AG09319 (cell line): ENCODE results near the gene STK17A.
"Not testable (repeated sequence)": the region's sequence is repeated elsewhere in the genome, so short reads cannot be mapped to it uniquely, and the experiment has no call there.

Experiments
- DNase-seq: peaks from one replicate; pipeline ENCODE4 v3.0.0-alpha.2; 2010; ENCODE audit warnings: low read depth; ENCODE audit errors: extremely low read depth
- TF ChIP-seq, protein P1 (sequence below): IDR thresholded peaks from 2 replicates; pipeline ENCODE4 v1.5.1; 2011; ENCODE audit warnings: low read depth, mild to moderate bottlenecking, inconsistent platforms, low read length, moderate library complexity

STK17A gene

DNA sequence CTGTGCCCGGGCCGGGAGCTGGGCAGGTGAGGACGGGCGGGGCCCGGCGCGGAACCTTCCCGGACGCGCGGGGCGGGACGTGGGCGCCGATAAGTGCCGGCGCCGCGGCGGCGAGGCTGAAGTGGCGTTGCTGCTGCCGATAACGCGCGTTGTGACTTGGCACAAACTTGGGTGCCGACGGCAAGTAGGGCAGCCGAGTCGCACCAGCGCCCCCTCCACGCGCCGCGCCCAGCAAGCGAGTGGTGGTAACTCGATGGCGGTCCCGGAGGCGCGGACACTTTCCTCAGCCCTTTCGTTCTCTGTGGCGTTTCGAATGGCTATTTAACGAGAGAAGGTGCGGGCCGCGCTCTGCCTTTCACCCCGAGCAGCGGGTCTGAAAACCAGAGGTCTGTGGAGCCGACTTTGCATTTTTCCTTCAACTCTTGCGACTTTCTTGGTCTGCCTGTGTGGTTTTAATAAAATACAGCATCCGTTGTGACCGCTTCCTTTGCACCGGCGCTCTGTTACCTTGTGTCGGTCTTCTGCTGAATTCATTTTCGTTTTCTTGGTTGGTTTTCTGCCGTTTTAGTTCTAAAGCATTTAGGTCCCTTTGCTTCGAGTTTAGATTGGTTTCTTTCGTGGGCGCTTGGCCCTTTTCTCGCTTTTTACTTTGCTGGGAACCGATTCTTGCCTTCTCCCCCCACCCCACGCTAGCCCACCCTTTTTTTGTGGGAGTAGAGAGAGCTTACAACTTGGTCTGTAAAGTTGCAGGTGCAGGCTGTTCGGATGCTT lies 701 bp downstream of the STK17A start:
- DNase-seq, result no peak
- TF ChIP-seq, protein P1, sequence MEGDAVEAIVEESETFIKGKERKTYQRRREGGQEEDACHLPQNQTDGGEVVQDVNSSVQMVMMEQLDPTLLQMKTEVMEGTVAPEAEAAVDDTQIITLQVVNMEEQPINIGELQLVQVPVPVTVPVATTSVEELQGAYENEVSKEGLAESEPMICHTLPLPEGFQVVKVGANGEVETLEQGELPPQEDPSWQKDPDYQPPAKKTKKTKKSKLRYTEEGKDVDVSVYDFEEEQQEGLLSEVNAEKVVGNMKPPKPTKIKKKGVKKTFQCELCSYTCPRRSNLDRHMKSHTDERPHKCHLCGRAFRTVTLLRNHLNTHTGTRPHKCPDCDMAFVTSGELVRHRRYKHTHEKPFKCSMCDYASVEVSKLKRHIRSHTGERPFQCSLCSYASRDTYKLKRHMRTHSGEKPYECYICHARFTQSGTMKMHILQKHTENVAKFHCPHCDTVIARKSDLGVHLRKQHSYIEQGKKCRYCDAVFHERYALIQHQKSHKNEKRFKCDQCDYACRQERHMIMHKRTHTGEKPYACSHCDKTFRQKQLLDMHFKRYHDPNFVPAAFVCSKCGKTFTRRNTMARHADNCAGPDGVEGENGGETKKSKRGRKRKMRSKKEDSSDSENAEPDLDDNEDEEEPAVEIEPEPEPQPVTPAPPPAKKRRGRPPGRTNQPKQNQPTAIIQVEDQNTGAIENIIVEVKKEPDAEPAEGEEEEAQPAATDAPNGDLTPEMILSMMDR, result no peak; the same call in none of the 2 replicates

DNA sequence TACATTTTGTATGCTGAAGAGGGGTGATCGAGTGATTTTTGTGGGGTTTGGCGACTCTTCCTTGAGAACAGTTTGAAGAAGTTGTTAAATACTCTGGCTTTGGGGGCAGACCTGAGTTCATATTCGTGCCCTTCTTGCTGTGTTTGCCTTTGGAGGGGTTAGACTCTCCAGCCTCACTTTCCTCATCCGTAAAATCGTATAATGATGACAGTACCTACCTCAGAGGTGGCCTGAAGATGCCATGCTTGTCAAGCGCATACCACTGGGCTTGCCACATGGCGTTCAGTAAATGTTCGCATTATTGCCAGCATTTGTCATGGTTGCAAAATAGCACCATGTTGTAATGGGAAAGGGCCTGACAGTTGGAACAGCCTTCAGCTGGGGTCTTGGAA lies 1.3 kb downstream of the STK17A start:
- TF ChIP-seq, protein P1, result no peak
- peak; percentile 52 for DNase-seq

DNA sequence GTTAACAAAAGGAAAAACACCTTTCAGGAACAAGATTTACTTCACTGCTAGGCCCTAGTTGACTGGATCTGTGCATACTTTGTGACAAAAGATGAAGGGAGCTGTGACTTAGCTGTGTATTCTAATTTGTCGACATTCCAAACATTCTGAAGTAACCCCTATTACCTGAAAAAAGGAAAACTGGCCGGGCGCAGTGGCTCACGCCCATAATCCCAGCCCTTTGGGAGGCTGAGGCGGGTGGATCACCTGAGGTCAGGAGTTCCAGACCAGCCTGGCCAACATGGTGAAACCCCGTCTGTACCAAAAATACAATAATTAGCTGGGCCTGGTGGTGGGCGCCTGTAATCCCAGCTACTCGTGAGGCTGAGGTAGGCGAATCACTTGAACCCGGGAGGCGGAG lies 1.8 kb downstream of the STK17A start:
- DNase-seq, result not testable (repeated sequence)

DNA sequence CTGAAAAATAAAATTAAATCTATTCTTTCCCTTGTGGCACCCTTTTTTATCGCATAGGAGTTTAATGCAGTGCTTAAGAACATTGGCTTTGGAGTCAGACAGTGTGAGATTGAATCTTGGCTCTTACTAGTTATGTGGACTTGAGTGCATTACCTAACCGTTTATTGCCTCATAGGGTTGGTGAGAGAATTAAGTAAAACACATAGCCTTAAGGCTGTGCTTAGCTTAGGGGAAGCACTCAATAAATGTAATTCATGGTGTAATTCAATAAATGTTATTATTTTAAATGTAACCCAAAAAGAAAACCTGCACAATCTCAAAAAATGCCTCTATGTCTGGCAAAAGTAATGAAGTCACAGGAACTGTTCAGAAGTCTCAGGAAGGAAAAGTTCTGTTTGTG lies 2.7 kb downstream of the STK17A start:
- DNase-seq, result peak; percentile 50
- TF ChIP-seq, protein P1, result no peak

DNA sequence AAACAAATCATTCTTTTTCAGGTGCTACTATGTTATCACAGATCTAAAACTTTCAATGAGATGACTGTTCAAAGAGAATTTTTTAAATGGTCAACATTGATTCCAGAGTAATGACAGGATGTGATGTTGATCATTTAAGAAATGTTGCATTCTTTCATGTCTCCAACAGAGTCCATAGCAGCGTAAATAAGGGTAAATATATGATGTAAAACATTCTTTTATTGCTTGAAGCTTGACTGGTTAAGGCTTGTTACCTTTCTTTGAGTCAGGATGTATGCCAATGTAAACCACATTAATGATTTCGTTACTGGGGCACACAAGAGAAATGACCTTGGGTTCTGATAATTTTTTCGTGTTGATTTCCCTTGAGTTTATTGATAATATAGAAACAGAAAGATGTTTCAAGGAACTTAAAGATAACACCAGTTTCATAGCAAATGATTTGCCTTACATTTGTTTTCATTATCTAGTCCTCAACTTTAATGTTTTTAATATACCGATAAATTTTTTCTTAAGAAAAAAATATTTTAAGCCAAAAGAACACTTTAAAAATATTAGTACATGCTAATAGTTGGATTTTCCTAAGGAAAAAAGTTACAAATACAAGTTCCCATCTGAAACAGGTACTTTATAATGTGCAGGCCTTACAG lies 3.5 kb downstream of the STK17A start:
- no peak for DNase-seq
- TF ChIP-seq, protein P1, result no peak

DNA sequence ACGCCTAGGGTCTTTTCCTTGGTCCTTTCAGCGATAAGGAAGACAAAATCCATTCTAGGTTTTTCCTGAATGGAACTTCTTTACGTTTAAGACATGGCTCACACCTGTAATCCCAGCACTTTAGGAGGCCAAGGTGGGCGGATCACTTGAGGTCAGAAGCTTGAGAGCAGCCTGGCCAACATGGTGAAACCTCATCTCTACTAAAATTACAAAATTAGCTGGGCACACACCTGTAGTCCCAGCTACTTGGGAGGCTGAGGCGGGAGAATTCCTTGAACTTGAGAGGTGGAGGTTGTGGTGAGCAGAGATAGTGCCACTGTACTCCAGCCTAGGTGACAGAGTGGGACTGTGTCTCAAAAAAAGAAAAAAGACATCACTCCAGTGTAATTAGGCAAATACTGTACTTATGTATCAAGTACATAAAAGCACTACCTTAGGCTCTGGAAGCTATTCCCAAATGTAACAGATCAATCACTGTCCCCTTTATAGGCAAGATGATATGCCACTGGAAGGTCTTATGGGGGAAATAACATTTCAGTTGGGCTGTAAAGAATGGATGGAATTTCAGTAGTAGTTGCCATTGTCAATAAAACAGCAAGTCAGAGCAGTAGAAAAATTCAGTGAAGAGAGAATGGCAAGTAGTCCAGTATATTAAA lies 5.7 kb downstream of the STK17A start:
- no peak for DNase-seq
- TF ChIP-seq, protein P1, result no peak

DNA sequence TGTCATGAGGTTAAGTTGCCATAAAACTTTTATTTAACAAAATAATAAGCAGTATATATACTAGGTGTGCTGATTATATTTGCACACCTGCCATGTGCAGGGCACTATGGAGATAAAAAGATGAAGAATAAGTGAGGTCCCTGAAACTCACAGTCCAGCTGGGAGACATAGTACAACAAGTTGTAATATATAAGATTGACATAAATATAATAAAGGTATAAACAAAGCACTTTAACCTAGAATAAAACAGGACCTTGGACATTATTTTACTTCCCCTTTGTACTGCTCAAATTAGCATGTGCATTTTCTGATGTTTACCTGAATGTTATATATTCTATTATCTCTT lies 6.2 kb downstream of the STK17A start:
- no peak for DNase-seq
- TF ChIP-seq, protein P1, result no peak
